ENCODE data around the gene CYP11A1. TPM values are rescaled to one million over a fixed set of nuclear protein-coding genes. Genes with fewer than 3 reads are reported as not detected.

CYP11A1 gene
- total RNA-seq, 1 experiment from 2014 or later, result not detected

DNA sequence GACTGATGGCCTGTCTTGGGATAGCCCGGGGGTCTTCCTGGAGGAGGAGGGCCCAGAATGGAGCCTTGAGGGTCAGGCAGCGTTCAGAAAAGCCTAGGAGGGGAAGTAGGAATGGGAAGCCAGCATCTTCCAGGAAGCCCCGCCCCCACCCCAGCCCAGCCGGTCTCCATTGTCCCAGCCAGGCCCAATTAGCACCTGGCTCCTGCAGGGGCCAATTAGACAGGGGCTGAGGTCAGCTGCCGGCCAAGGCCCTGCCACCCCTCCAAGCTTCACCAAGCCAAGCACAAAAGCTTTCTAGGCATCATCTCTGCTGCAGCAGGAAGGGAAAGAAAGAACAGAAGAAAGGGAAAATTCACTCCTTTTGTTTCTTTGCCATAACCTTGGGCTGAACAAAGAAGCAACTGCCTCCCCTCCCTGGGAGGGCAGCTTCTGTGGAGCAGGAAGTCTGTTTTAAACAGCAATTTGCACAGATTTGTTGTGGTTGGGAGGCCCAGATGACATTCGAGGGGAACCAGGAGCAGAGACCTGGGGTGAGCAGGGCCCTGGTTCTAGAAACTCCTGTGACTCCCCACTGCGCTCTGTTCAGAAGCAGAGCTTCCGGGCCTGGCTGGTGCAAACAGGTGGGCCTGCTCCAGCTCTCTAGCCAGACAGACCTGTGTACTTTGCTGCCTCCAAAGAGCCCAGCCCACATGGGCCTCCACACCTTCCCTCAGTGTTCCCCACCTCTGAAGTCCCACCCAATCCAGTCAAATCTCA is 47.7 kb downstream of the CYP11A1 start:
- in situ Hi-C loops (cut with HindIII; ENCODE audit: low pct_unique_long_range_greater_than_20kb, low sequenced_read_pairs), result loop anchor here (25.0 kb wide), 1 partner anchor 207 kb away; no protein-coding TSS in a partner anchor
- DNase-seq (ENCODE audit: low read depth, low spot score), result no peak

DNA sequence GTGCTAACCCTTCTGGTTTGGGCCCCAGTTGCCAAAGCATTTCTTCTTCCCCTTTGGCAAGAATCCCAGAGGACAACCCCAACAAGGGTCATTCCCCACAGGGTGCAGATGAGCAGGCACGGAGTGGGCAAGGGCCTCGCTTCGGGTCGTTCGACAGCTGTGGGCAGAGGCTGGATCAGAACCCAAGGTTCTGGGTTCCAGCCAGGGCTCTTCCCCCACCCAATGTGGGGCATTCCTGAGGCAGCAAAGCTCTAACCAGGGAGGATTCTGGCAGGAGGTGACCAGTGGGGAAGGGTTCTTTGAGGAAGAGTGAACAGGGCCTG is 48.3 kb downstream of the CYP11A1 start:
- DNase-seq (ENCODE audit: low read depth, low spot score), result no peak
- in situ Hi-C loops (cut with HindIII; ENCODE audit: low pct_unique_long_range_greater_than_20kb, low sequenced_read_pairs), result loop anchor here (25.0 kb wide), 1 partner anchor 207 kb away; no protein-coding TSS in a partner anchor

DNA sequence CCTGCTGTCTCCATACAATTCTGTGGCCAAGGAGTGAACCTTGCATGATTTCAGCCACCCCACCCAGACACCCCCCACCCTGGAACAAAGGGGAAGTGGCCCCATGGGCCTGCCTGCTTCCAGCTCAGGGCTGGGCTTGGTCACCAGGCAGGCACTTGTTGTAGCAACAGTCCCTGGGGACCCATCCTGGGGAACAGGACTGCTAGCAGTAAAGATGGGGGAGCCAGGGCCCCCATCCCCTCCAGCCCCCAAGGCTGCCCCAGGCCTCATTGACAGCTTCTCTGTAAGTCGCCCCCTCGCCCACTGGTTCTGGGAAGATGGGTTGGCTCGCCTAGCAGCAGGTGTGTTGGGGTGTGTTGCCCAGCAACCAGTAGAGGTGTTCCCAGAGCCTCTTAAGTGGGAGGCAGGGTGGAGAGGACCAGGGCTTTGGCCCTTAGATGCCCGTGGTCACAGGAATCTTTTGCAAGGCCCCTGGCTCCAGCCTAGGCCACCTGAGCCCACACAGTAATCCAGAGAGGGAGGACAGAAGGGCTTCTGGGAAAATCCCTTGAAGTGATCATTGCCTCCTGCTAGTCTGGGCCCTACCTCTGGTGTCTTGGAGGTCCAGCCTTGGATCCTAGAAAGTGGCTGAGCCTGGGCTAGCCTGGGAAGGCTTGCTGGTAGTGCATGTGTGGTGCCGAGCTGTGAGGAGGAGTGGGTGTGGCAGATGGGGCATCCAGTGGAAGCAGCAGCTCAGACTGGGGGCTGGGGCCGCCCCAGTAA is 48.9 kb downstream of the CYP11A1 start:
- in situ Hi-C loops (cut with HindIII; ENCODE audit: low pct_unique_long_range_greater_than_20kb, low sequenced_read_pairs), result loop anchor here (25.0 kb wide), 1 partner anchor 206 kb away; no protein-coding TSS in a partner anchor
- no peak for DNase-seq (ENCODE audit: low read depth, low spot score)

DNA sequence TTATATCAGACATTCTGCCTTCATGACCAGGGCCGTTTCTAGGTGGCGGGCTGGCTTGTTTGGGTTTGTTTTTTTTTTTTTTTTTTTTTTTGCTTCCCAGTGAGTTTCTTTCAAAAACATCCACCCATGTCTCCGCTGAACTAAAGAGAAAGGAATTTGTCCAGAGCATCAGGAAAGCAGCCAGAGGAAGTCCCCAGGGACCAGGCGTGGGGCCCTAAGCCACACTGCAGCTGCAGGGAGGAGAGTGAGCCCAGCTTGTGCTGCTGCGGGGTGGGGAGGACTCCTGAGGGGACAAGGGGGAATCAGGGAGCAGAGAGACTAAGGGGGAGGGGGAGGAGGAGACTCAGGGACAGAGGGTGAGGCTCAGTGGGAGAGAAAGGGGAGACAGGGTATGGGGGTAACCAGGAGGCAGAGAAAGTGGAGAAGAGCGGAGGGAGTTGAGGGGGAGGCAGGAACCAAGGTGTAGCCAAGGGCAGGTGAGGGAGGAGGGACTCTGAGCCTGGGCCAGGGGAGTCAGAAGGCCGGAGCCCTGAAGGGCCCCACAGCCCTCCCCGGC is 49.5 kb downstream of the CYP11A1 start:
- in situ Hi-C loops (cut with HindIII; ENCODE audit: low pct_unique_long_range_greater_than_20kb, low sequenced_read_pairs), result loop anchor here (25.0 kb wide), 1 partner anchor 206 kb away; no protein-coding TSS in a partner anchor
- no peak for DNase-seq (ENCODE audit: low read depth, low spot score)

- no peak for DNase-seq (ENCODE audit: low read depth, low spot score)
- in situ Hi-C loops (cut with HindIII; ENCODE audit: low pct_unique_long_range_greater_than_20kb, low sequenced_read_pairs), result loop anchor here (25.0 kb wide), 1 partner anchor 204 kb away; no protein-coding TSS in a partner anchor
Observed at GRCh38 chr15:74316141-74316540, 51.3 kb downstream of the CYP11A1 start.

- in situ Hi-C loops (cut with HindIII; ENCODE audit: low pct_unique_long_range_greater_than_20kb, low sequenced_read_pairs), result loop anchor here (25.0 kb wide), 1 partner anchor 203 kb away; no protein-coding TSS in a partner anchor
- no peak for DNase-seq (ENCODE audit: low read depth, low spot score)
Observed at GRCh38 chr15:74315626-74316025, 51.8 kb downstream of the CYP11A1 start.

GRCh38 chr15:74314795-74315438 is 52.5 kb downstream of the CYP11A1 start:
- no peak for DNase-seq (ENCODE audit: low read depth, low spot score)
- in situ Hi-C loops (cut with HindIII; ENCODE audit: low pct_unique_long_range_greater_than_20kb, low sequenced_read_pairs), result loop anchor here (25.0 kb wide), 1 partner anchor 203 kb away; no protein-coding TSS in a partner anchor

DNA sequence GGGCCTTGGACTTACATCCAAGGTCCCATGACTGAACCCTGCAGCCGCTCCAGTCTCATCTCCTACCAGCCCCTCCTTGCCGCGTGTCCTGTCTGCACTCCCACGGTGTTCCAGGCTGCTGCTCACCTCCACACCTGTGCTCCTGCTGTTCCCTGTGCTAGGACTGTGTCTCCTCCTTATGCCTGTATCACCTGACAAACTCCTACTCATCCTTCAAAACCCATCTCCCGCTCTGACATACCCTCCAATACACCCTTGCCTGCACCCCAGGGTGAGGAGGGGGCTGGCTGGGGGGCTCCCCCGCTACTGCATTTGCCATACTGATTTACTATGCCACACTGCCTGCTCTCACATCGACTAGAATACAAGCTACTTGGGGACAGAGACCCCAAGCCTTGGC is 53.6 kb downstream of the CYP11A1 start:
- no peak for DNase-seq (ENCODE audit: low read depth, low spot score)
- in situ Hi-C loops (cut with HindIII; ENCODE audit: low pct_unique_long_range_greater_than_20kb, low sequenced_read_pairs), result loop anchor here (25.0 kb wide), 1 partner anchor 202 kb away; no protein-coding TSS in a partner anchor

GRCh38 chr15:74312445-74313007 is 54.9 kb downstream of the CYP11A1 start:
- DNase-seq (ENCODE audit: low read depth, low spot score), result no peak
- in situ Hi-C loops (cut with HindIII; ENCODE audit: low pct_unique_long_range_greater_than_20kb, low sequenced_read_pairs), result loop anchor here (25.0 kb wide), 1 partner anchor 200 kb away; no protein-coding TSS in a partner anchor

DNA sequence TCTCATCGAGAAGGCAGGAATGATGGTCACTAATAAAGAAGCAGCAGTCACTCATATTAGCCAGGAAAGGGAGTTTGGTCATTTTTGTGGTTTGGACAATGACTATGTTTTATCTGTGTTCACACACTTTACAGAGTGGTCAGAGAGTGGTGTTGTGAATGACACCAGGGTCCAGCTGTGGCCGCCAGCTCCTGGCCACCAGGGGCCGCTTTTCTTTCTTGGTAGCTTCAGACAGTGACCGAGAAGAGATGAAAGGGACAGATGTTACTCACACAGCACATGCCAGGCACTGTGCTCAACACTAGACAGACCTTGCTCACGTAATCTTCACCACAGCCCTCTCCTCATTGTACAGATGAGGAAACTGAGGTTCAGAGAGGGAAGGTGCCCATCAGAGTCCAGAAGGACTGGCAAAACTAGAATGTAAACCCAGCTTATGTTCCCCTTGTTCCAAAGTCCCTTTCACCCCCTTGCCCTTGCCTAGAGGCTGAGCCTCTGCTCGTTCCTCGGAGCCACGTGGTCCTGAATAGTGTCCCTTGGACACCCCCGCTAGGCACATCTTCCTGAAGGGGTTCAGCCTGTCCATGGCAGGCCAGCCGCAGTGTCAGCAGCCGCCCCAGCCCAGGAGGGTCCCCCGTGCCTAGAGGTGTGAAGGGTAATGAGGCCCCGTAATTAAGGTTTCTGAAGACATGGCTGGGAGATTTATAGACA is 55.6 kb downstream of the CYP11A1 start:
- in situ Hi-C loops (cut with HindIII; ENCODE audit: low pct_unique_long_range_greater_than_20kb, low sequenced_read_pairs), result loop anchor here (25.0 kb wide), 1 partner anchor 200 kb away; no protein-coding TSS in a partner anchor
- peak; percentile 50 for DNase-seq (ENCODE audit: low read depth, low spot score)

DNA sequence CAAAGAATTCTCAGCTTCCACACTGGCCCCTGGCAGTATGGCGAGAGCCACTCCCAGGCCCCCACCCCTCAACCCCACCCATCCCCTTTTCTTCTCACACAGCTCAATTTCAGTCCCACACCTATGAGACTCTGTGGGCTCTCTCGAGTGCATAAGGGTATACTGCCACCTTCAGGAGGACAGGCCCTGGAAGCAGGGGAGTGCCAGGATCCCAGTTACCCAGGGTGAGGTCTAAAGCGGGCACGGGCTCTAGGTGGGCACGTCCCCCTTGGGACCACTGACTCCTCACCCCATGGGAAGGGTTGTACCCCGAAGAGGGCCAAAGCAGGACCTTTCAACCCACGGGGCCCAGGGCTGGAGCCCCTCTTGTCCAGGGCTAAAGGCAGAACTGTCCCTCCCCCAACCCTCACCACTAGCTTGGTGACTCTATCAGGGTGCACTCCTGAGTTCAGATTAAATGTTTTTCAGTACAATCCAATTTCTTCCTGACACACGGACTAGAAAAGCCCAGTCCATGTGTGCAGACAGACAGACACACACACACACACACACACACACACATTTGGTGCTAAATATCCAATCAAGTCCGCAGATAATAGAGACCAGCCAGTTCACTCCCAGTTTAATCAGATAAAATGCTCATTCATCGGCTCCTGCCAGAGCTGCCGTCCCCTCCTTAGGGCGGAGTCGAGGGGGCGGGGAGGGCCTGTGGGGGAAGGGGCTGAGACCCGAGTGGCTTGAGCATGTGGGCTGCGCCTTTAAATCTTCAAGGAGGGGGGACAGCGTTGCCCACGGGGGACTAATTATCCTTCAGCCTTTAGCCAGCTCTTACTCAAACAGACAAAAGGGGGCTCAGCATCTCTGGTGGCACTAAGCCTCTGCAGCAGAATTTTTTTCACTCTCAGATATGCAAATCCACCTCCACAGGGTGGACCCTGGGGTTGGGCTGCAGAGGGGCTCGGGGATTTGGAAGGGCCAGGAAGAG is 59.3 kb downstream of the CYP11A1 start:
- DNase-seq (ENCODE audit: low read depth, low spot score), result peak; percentile 76
- in situ Hi-C loops (cut with HindIII; ENCODE audit: low pct_unique_long_range_greater_than_20kb, low sequenced_read_pairs), result loop anchor here (25.0 kb wide), 1 partner anchor 196 kb away; no protein-coding TSS in a partner anchor

GRCh38 chr15:74306781-74307217 is 60.6 kb downstream of the CYP11A1 start:
- no peak for DNase-seq (ENCODE audit: low read depth, low spot score)
- in situ Hi-C loops (cut with HindIII; ENCODE audit: low pct_unique_long_range_greater_than_20kb, low sequenced_read_pairs), result loop anchor here (25.0 kb wide), 1 partner anchor 194 kb away; no protein-coding TSS in a partner anchor

- in situ Hi-C loops (cut with HindIII; ENCODE audit: low pct_unique_long_range_greater_than_20kb, low sequenced_read_pairs), result loop anchor here (25.0 kb wide), 1 partner anchor 193 kb away; no protein-coding TSS in a partner anchor
Observed at GRCh38 chr15:74305687-74306086, 61.8 kb downstream of the CYP11A1 start.

DNA sequence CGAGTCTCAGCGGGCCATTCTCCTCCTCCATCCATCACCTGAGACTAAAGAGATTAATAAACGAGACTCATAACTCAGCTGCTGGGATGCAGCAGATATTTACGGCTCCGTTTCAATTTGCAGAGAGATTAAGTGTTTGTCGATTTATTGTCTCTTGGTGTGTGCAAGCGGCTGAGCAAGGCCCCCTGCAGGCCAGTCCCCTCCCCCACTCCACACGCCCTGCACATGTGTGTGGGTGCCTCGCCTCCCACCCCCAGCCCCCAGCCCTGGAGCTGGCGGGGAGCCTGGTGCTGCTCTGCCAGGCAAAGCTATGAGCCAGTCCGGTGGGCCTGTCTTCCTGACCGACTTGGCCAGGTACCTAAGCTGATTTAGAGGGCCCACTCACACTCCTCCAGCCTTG is 63.0 kb downstream of the CYP11A1 start:
- in situ Hi-C loops (cut with HindIII; ENCODE audit: low pct_unique_long_range_greater_than_20kb, low sequenced_read_pairs), result loop anchor here (25.0 kb wide), 1 partner anchor 192 kb away; no protein-coding TSS in a partner anchor
- no peak for DNase-seq (ENCODE audit: low read depth, low spot score)

More at GRCh38 chr15:74305687-74306086, 61.8 kb downstream of the CYP11A1 start:
- no peak for DNase-seq (ENCODE audit: low read depth, low spot score)

GRCh38 chr15:74303741-74304309 is 63.6 kb downstream of the CYP11A1 start:
- in situ Hi-C loops (cut with HindIII; ENCODE audit: low pct_unique_long_range_greater_than_20kb, low sequenced_read_pairs), result loop anchor here (25.0 kb wide), 1 partner anchor 192 kb away; no protein-coding TSS in a partner anchor

More at GRCh38 chr15:74303741-74304309, 63.6 kb downstream of the CYP11A1 start:
- no peak for DNase-seq (ENCODE audit: low read depth, low spot score)
